HepG2 (cell line): ENCODE measurements around the gene TPRKB. TPM values are rescaled to one million over a fixed set of nuclear protein-coding genes. Genes with fewer than 3 reads are reported as not detected.

Experiments used
- ARNT2 ChIP-seq: sonication (generic); formaldehyde crosslinking; IDR thresholded peaks from 2 replicates; pipeline ENCODE4 v1.8.0; 2022; ENCODE audit warnings: mild to moderate bottlenecking, low read depth, missing genetic modification reagents, moderate library complexity
- ARNTL ChIP-seq: sonication (generic); formaldehyde crosslinking; IDR thresholded peaks from 2 replicates; pipeline ENCODE4 v1.4.0; 2020; ENCODE audit warnings: mild to moderate bottlenecking, missing genetic modification reagents
- EED ChIP-seq: sonication (generic); formaldehyde crosslinking; IDR thresholded peaks from 2 replicates; pipeline ENCODE4 v1.5.0; 2020; ENCODE audit warnings: mild to moderate bottlenecking, missing genetic modification reagents
- ELF1 ChIP-seq: sonication (generic); formaldehyde crosslinking; IDR thresholded peaks from 2 replicates; pipeline ENCODE4 v1.4.0; 2020; ENCODE audit warnings: missing genetic modification reagents
- FOXK1 ChIP-seq: sonication (generic); formaldehyde crosslinking; IDR thresholded peaks from 2 replicates; pipeline ENCODE4 v1.4.0; 2020; ENCODE audit warnings: low read depth, missing genetic modification reagents, borderline replicate concordance
- IRX3 ChIP-seq: sonication (generic); formaldehyde crosslinking; IDR thresholded peaks from 2 replicates; pipeline ENCODE4 v1.8.1; 2023; ENCODE audit warnings: mild to moderate bottlenecking, low read depth, missing genetic modification reagents, borderline replicate concordance
- PAF1 ChIP-seq: IDR thresholded peaks from 2 replicates; pipeline ENCODE4 v1.6.1; 2016; ENCODE audit warnings: missing genetic modification reagents, missing compliant biosample characterization
- PITX1 ChIP-seq: sonication (generic); formaldehyde crosslinking; IDR thresholded peaks from 2 replicates; pipeline ENCODE4 v1.5.1; 2020; ENCODE audit warnings: mild to moderate bottlenecking, missing genetic modification reagents
- SRSF9 ChIP-seq: fragments of 200-400 bp; formaldehyde crosslinking; IDR thresholded peaks from 2 replicates; pipeline ENCODE4 v1.6.1; 2018; ENCODE audit warnings: borderline replicate concordance, mild to moderate bottlenecking, low read depth, low read length; ENCODE audit not compliant: insufficient read depth, poor library complexity, severe bottlenecking
- ZNF101 ChIP-seq: sonication (generic); formaldehyde crosslinking; IDR thresholded peaks from 2 replicates; pipeline ENCODE4 v1.4.0; 2020; ENCODE audit warnings: mild to moderate bottlenecking, low read depth, missing genetic modification reagents, borderline replicate concordance
- ZNF235 ChIP-seq: sonication (generic); formaldehyde crosslinking; IDR thresholded peaks from 2 replicates; pipeline ENCODE4 v1.8.1; 2023; ENCODE audit warnings: mild to moderate bottlenecking, missing genetic modification reagents, borderline replicate concordance
- ZNF253 ChIP-seq: sonication (generic); formaldehyde crosslinking; IDR thresholded peaks from 2 replicates; pipeline ENCODE4 v1.8.0; 2022; ENCODE audit warnings: mild to moderate bottlenecking, missing genetic modification reagents, borderline replicate concordance
- ZNF441 ChIP-seq: sonication (generic); formaldehyde crosslinking; IDR thresholded peaks from 2 replicates; pipeline ENCODE4 v1.7.0; 2021; ENCODE audit warnings: missing genetic modification reagents, borderline replicate concordance
- ZNF572 ChIP-seq: sonication (generic); formaldehyde crosslinking; IDR thresholded peaks from 2 replicates; pipeline ENCODE4 v1.5.1; 2020; ENCODE audit warnings: mild to moderate bottlenecking, missing genetic modification reagents
- ZSCAN20 ChIP-seq: sonication (generic); formaldehyde crosslinking; IDR thresholded peaks from 2 replicates; pipeline ENCODE4 v1.4.0; 2020; ENCODE audit warnings: missing genetic modification reagents, mild to moderate bottlenecking, borderline replicate concordance
- ZSCAN29 ChIP-seq: sonication (generic); formaldehyde crosslinking; conservative IDR thresholded peaks from 2 replicates; pipeline ENCODE4 v1.4.0; 2020; ENCODE audit warnings: mild to moderate bottlenecking, missing genetic modification reagents
- polyA plus RNA-seq, 8 experiments: library from polyadenylated mRNA; depleted of rRNA in 3 of 8; stranded (reverse) in 7 of 8; unstranded in 1 of 8; fragments of >200 nt; fragmentation: Illumina TruSeq in 4 of 8; extraction: Trizol in 4 of 8; gene quantifications; 2 replicates each; pipeline versions ENCODE4 v1.2.1 to v1.2.3, GENCODE V29; 2011 to 2016; ENCODE audit warnings: low read depth in 4 of 8, missing spikeins in 1 of 8, mixed read lengths in 1 of 8; ENCODE audit not compliant: insufficient read depth in 1 of 8
- total RNA-seq, 5 experiments: library from RNA; depleted of rRNA; stranded (reverse); fragments of >200 nt; fragmentation: Illumina TruSeq; extraction: Trizol; gene quantifications; 2 replicates each; pipeline ENCODE4 v1.2.3, GENCODE V29; 2016; ENCODE audit warnings: low read depth in 1 of 5
- TF ChIP-seq, protein P1 (sequence below): sonication (generic); formaldehyde crosslinking; conservative IDR thresholded peaks from 2 replicates; pipeline ENCODE4 v1.4.0; 2020; ENCODE audit warnings: missing genetic modification reagents
- TF ChIP-seq, protein P2 (sequence below): sonication (generic); formaldehyde crosslinking; IDR thresholded peaks from 2 replicates; pipeline ENCODE4 v1.4.0; 2020; ENCODE audit warnings: mild to moderate bottlenecking, low read depth, missing genetic modification reagents
- TF ChIP-seq, protein P3 (sequence below): sonication (generic); formaldehyde crosslinking; IDR thresholded peaks from 2 replicates; pipeline ENCODE4 v1.5.1; 2020; ENCODE audit warnings: missing genetic modification reagents, mild to moderate bottlenecking, borderline replicate concordance
- TF ChIP-seq, protein P4 (sequence below): sonication (generic); formaldehyde crosslinking; IDR thresholded peaks from 2 replicates; pipeline ENCODE4 v1.4.0; 2020; ENCODE audit warnings: mild to moderate bottlenecking, missing genetic modification reagents

Gene TPRKB
- total and polyA plus RNA-seq, 2 of the 13 experiments (the other 11 are each of a cell fraction or from before 2014, with no cell fraction given) = 32.0 to 58.0 TPM

DNA sequence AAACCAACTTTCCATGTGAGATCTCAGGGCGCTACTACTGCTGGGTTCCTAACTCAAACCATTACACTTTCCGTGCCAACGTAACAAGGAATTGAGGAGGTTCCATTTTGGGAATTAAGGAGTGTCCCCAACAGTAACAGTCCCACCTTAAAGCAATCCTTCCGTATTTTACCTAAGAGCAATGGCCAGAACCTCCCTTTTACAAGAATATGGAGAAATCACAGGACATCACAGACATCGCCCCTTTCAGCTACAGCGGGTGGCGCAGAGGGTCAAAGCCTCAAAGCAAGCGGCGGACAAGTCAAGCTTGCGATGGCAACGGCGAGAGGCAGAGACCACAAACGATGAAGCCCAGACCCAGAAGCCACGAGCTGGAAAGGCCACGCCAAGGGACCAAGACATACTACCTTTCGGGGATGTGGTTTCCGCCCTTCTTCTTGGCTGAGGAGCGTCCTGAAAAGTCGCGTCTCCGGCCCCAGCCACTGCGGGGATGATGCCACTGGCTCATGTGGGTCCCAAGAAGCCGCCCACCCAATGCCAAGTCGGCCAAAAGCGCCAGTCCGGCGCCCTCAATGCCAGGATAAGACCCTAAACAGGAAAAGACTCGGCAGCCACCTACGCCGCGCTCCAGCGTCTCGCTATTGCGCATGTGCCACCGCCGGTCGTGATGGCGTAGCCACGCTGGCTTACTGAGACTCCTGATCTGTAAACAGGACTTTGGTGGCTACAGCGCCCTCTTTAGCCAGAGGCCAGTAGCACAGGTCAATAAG lies 42.5 kb upstream of the TPRKB start, which contains the start of gene DUSP11 (continued):
- TF ChIP-seq, protein P1, sequence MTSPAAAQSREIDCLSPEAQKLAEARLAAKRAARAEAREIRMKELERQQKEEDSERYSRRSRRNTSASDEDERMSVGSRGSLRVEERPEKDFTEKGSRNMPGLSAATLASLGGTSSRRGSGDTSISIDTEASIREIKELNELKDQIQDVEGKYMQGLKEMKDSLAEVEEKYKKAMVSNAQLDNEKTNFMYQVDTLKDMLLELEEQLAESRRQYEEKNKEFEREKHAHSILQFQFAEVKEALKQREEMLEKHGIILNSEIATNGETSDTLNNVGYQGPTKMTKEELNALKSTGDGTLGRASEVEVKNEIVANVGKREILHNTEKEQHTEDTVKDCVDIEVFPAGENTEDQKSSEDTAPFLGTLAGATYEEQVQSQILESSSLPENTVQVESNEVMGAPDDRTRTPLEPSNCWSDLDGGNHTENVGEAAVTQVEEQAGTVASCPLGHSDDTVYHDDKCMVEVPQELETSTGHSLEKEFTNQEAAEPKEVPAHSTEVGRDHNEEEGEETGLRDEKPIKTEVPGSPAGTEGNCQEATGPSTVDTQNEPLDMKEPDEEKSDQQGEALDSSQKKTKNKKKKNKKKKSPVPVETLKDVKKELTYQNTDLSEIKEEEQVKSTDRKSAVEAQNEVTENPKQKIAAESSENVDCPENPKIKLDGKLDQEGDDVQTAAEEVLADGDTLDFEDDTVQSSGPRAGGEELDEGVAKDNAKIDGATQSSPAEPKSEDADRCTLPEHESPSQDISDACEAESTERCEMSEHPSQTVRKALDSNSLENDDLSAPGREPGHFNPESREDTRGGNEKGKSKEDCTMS (CRISPR knock-in tag) = 0 out of 2 replicates have a peak, but pooled peaks have one; percentile 29
- peak; percentile 74 for TF ChIP-seq ARNT2 (CRISPR knock-in tag)
- TF ChIP-seq EED (CRISPR knock-in tag) = no peak
- TF ChIP-seq, protein P2, sequence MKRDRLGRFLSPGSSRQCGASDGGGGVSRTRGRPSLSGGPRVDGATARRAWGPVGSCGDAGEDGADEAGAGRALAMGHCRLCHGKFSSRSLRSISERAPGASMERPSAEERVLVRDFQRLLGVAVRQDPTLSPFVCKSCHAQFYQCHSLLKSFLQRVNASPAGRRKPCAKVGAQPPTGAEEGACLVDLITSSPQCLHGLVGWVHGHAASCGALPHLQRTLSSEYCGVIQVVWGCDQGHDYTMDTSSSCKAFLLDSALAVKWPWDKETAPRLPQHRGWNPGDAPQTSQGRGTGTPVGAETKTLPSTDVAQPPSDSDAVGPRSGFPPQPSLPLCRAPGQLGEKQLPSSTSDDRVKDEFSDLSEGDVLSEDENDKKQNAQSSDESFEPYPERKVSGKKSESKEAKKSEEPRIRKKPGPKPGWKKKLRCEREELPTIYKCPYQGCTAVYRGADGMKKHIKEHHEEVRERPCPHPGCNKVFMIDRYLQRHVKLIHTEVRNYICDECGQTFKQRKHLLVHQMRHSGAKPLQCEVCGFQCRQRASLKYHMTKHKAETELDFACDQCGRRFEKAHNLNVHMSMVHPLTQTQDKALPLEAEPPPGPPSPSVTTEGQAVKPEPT = peak; percentile 82
- peak; percentile 99 for TF ChIP-seq FOXK1
- no peak for TF ChIP-seq SRSF9
- peak; percentile 87; the same call in 1 of the 2 replicates for TF ChIP-seq ZNF253 (CRISPR knock-in tag)
- peak; percentile 63 for TF ChIP-seq ELF1
- no peak for TF ChIP-seq ZSCAN20
- TF ChIP-seq ZNF441 (CRISPR knock-in tag) = peak; percentile 84; the same call in 1 of the 2 replicates
- TF ChIP-seq ZNF101 (CRISPR knock-in tag) = no peak
- TF ChIP-seq, protein P3, sequence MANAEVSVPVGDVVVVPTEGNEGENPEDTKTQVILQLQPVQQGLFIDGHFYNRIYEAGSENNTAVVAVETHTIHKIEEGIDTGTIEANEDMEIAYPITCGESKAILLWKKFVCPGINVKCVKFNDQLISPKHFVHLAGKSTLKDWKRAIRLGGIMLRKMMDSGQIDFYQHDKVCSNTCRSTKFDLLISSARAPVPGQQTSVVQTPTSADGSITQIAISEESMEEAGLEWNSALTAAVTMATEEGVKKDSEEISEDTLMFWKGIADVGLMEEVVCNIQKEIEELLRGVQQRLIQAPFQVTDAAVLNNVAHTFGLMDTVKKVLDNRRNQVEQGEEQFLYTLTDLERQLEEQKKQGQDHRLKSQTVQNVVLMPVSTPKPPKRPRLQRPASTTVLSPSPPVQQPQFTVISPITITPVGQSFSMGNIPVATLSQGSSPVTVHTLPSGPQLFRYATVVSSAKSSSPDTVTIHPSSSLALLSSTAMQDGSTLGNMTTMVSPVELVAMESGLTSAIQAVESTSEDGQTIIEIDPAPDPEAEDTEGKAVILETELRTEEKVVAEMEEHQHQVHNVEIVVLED (CRISPR knock-in tag) = peak; percentile 97
- no peak for TF ChIP-seq ZSCAN29 (CRISPR knock-in tag)
- TF ChIP-seq, protein P4, sequence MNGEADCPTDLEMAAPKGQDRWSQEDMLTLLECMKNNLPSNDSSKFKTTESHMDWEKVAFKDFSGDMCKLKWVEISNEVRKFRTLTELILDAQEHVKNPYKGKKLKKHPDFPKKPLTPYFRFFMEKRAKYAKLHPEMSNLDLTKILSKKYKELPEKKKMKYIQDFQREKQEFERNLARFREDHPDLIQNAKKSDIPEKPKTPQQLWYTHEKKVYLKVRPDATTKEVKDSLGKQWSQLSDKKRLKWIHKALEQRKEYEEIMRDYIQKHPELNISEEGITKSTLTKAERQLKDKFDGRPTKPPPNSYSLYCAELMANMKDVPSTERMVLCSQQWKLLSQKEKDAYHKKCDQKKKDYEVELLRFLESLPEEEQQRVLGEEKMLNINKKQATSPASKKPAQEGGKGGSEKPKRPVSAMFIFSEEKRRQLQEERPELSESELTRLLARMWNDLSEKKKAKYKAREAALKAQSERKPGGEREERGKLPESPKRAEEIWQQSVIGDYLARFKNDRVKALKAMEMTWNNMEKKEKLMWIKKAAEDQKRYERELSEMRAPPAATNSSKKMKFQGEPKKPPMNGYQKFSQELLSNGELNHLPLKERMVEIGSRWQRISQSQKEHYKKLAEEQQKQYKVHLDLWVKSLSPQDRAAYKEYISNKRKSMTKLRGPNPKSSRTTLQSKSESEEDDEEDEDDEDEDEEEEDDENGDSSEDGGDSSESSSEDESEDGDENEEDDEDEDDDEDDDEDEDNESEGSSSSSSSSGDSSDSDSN (CRISPR knock-in tag) = peak; percentile 61
- peak; percentile 89; the same call in 1 of the 2 replicates for TF ChIP-seq ZNF572 (CRISPR knock-in tag)
- peak; percentile 48 for TF ChIP-seq ARNTL
- TF ChIP-seq PITX1 (CRISPR knock-in tag) = peak; percentile 89
- TF ChIP-seq ZNF235 = no peak
- TF ChIP-seq PAF1 = no peak
- peak; percentile 85; the same call in 1 of the 2 replicates for TF ChIP-seq IRX3 (CRISPR knock-in tag)
